ENCODE measurements around the gene FAM162A.

The FAM162A gene

DNA sequence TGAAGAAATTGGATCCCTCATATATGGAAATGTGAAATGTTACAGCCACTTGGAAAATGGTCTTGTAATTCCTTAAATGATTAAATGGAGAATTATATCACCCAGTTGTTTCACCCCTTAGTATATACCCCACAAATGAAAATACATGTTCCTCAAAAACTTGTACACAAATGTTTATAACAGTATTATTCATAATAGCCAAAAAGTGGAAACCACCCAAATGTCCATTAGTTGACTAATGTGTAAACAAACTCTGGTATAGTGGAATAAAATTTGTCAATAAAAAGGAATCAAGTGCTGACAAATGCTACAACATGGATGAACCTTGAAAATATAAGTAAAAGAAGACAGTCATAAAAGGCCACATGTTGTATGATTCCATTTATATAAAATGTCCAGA, 12.5 kb downstream of the FAM162A start:
- H3K27me3 ChIP-seq (ENCODE audit: control insufficient read depth in 2 of 2, insufficient read depth in 2 of 2, low read length in 2 of 2) = no peaks in the 10 kb centered on the region
- H3K27ac ChIP-seq (ENCODE audit: low read depth in 2 of 2, low read length in 2 of 2) = no peak overlapping the region
- H3K4me1 ChIP-seq (ENCODE audit: control insufficient read depth in 2 of 2, insufficient read depth in 2 of 2, low read length in 2 of 2) = no peaks in the 10 kb centered on the region
- H3K36me3 ChIP-seq (ENCODE audit: control insufficient read depth in 2 of 2, insufficient read depth in 2 of 2, low read length in 2 of 2) = peaks cover 0 to 11% of the 10 kb centered on the region in 2 donors
- H3K9ac ChIP-seq (ENCODE audit: low read depth in 1 of 2, low read length in 2 of 2) = no peak overlapping the region
- H3K9me3 ChIP-seq (ENCODE audit: control insufficient read depth in 2 of 2, low read length in 2 of 2) = no peaks in the 10 kb centered on the region
- H3K4me3 ChIP-seq (ENCODE audit: low read length in 2 of 2) = no peak overlapping the region

DNA sequence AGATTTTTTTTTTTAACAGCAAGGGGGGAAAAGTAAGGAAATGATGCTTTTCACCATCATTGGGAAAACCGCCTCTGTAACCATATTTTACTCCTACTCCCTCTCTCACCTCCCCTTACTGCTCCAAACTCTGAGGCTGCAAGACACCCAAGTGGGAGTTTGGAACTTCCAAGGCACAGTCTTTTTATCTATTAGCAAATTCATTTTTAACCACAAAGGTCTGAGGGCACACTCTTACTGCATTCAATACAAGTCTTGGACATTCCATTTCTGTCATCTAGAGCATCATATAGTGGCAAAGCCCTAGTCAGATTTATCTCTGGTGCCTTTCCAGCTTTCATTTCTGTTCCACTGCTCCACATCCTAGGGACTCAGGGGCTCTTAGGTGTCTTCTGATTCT, 13.2 kb downstream of the FAM162A start:
- H3K9ac ChIP-seq (ENCODE audit: low read depth in 1 of 2, low read length in 2 of 2) = no peak overlapping the region
- H3K36me3 ChIP-seq (ENCODE audit: control insufficient read depth in 2 of 2, insufficient read depth in 2 of 2, low read length in 2 of 2) = peaks cover 0 to 11% of the 10 kb centered on the region in 2 donors
- H3K4me1 ChIP-seq (ENCODE audit: control insufficient read depth in 2 of 2, insufficient read depth in 2 of 2, low read length in 2 of 2) = no peaks in the 10 kb centered on the region
- H3K9me3 ChIP-seq (ENCODE audit: control insufficient read depth in 2 of 2, low read length in 2 of 2) = no peaks in the 10 kb centered on the region
- H3K27ac ChIP-seq (ENCODE audit: low read depth in 2 of 2, low read length in 2 of 2) = no peak overlapping the region
- H3K4me3 ChIP-seq (ENCODE audit: low read length in 2 of 2) = no peak overlapping the region
- H3K27me3 ChIP-seq (ENCODE audit: control insufficient read depth in 2 of 2, insufficient read depth in 2 of 2, low read length in 2 of 2) = no peaks in the 10 kb centered on the region

DNA sequence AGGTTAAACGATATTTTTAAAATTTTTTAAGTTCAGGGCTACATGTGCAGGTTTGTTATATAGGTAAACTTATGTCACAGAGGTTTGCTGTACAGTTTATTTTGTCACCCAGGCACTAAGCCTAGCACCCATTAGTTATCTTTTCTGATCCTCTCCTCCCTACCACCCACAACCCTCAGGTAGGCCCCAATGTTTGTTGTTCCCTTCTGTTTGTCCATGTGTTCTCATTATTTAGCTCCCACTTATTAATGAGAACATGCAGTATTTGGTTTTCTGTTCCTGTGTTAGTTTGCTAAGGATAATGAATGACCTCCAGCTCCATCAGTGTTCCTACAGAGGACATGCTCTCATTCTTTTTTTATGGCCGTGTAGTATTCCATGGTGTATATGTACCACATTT, 14.9 kb downstream of the FAM162A start:
- no peak overlapping the region for H3K9ac ChIP-seq (ENCODE audit: low read depth in 1 of 2, low read length in 2 of 2)
- H3K27me3 ChIP-seq (ENCODE audit: control insufficient read depth in 2 of 2, insufficient read depth in 2 of 2, low read length in 2 of 2) = no peaks in the 10 kb centered on the region
- H3K4me1 ChIP-seq (ENCODE audit: control insufficient read depth in 2 of 2, insufficient read depth in 2 of 2, low read length in 2 of 2) = no peaks in the 10 kb centered on the region
- no peaks in the 10 kb centered on the region for H3K9me3 ChIP-seq (ENCODE audit: control insufficient read depth in 2 of 2, low read length in 2 of 2)
- H3K27ac ChIP-seq (ENCODE audit: low read depth in 2 of 2, low read length in 2 of 2) = no peak overlapping the region
- no peak overlapping the region for H3K4me3 ChIP-seq (ENCODE audit: low read length in 2 of 2)
- H3K36me3 ChIP-seq (ENCODE audit: control insufficient read depth in 2 of 2, insufficient read depth in 2 of 2, low read length in 2 of 2) = peaks cover 10 to 16% of the 10 kb centered on the region in 2 donors

DNA sequence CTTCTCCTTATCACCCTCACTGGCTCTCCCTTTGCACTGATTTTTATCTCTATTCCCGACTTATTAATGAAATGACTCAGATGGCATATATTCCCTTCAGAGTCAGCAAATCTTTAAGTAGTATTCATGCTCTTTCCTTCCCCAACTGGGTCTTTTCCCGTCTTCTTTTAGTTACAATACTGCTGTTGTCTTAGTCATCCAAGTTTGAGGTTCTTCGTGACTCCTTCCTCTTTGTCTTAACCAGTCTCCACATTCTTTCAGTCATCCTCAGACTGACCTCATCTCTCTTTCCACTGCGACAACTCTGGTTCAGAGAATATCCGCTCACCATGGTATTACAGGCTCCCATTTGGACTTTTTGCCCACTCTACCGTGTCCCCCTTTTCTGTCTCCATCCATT, 19.5 kb downstream of the FAM162A start:
- Histone ChIP-seq H3K4me3 (ENCODE audit: low read length in 2 of 2) (no peak overlapping the region), H3K9ac (ENCODE audit: low read depth in 1 of 2, low read length in 2 of 2) (no peak overlapping the region), H3K36me3 (ENCODE audit: control insufficient read depth in 2 of 2, insufficient read depth in 2 of 2, low read length in 2 of 2) (peaks cover 51 to 54% of the 10 kb centered on the region in 2 donors), H3K27ac (ENCODE audit: low read depth in 2 of 2, low read length in 2 of 2) (no peak overlapping the region), H3K4me1 (ENCODE audit: control insufficient read depth in 2 of 2, insufficient read depth in 2 of 2, low read length in 2 of 2) (no peaks in the 10 kb centered on the region), H3K27me3 (ENCODE audit: control insufficient read depth in 2 of 2, insufficient read depth in 2 of 2, low read length in 2 of 2) (no peaks in the 10 kb centered on the region), H3K9me3 (ENCODE audit: control insufficient read depth in 2 of 2, low read length in 2 of 2) (no peaks in the 10 kb centered on the region)

DNA sequence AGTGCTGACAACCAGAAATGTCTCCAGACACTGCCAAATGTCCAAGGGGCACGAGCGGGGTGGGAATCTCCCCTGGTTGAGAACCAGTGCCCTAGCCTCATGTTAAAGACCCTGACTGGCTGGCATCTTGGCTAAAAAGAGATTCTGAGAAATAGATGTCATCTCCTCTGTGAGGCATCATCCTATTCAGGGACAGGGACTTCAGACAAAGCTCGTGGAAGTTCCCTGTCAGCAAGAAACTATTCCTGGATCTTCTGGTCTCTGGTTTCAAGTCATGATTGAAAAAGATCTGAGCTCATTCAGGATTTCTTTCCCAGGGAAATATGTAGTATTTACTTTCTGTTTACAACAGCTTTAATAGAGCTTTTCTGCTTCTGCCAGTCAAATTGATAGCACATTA, 21.0 kb downstream of the FAM162A start:
- no peak overlapping the region for H3K27ac ChIP-seq (ENCODE audit: low read depth in 2 of 2, low read length in 2 of 2)
- no peaks in the 10 kb centered on the region for H3K27me3 ChIP-seq (ENCODE audit: control insufficient read depth in 2 of 2, insufficient read depth in 2 of 2, low read length in 2 of 2)
- H3K9me3 ChIP-seq (ENCODE audit: control insufficient read depth in 2 of 2, low read length in 2 of 2) = no peaks in the 10 kb centered on the region
- H3K36me3 ChIP-seq (ENCODE audit: control insufficient read depth in 2 of 2, insufficient read depth in 2 of 2, low read length in 2 of 2) = peaks cover 57 to 67% of the 10 kb centered on the region in 2 donors
- no peak overlapping the region for H3K9ac ChIP-seq (ENCODE audit: low read depth in 1 of 2, low read length in 2 of 2)
- no peaks in the 10 kb centered on the region for H3K4me1 ChIP-seq (ENCODE audit: control insufficient read depth in 2 of 2, insufficient read depth in 2 of 2, low read length in 2 of 2)
- no peak overlapping the region for H3K4me3 ChIP-seq (ENCODE audit: low read length in 2 of 2)

DNA sequence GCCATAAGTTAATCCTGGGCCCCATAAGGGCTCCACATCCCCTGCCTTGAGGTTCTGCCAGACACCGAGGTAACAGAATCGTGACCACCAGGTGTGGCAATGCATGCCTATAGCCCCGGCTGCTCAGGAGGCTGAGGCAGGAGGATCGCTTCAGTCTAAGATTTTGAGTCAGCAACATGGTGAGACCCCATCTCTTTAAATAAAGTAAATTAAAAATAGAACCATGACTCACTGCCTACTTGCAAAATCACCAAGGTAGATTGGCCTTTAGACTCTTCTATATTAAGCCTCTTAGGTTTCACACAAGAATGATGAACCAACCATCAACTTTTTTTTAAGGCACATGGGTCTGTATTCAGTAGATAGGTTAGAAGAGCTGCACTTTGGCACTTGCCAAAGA, 22.2 kb downstream of the FAM162A start:
- no peak overlapping the region for H3K9ac ChIP-seq (ENCODE audit: low read depth in 1 of 2, low read length in 2 of 2)
- H3K27me3 ChIP-seq (ENCODE audit: control insufficient read depth in 2 of 2, insufficient read depth in 2 of 2, low read length in 2 of 2) = no peaks in the 10 kb centered on the region
- H3K9me3 ChIP-seq (ENCODE audit: control insufficient read depth in 2 of 2, low read length in 2 of 2) = no peaks in the 10 kb centered on the region
- no peak overlapping the region for H3K27ac ChIP-seq (ENCODE audit: low read depth in 2 of 2, low read length in 2 of 2)
- H3K4me1 ChIP-seq (ENCODE audit: control insufficient read depth in 2 of 2, insufficient read depth in 2 of 2, low read length in 2 of 2) = no peaks in the 10 kb centered on the region
- H3K36me3 ChIP-seq (ENCODE audit: control insufficient read depth in 2 of 2, insufficient read depth in 2 of 2, low read length in 2 of 2) = peaks cover 67 to 77% of the 10 kb centered on the region in 2 donors
- H3K4me3 ChIP-seq (ENCODE audit: low read length in 2 of 2) = no peak overlapping the region

DNA sequence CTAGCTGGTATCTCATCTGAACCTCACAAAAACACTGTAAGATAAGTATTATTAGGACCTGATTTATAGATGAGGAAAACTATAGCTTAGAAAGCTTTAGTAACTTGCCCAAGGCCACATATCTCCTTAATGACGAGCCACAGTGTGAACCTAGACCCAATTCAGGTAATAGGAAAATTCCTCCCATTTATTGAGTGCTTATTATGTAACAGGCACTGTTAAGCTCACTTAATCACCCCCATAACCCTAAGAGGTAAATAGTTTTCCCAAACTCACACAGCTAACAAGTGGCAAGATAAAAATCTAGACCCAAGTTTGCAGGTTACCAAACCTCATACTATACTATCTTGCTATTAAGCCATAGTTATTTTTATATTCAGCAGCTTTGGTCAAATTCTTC, 24.0 kb downstream of the FAM162A start:
- H3K27ac ChIP-seq (ENCODE audit: low read depth in 2 of 2, low read length in 2 of 2) = no peak overlapping the region
- H3K4me1 ChIP-seq (ENCODE audit: control insufficient read depth in 2 of 2, insufficient read depth in 2 of 2, low read length in 2 of 2) = no peaks in the 10 kb centered on the region
- no peaks in the 10 kb centered on the region for H3K9me3 ChIP-seq (ENCODE audit: control insufficient read depth in 2 of 2, low read length in 2 of 2)
- H3K36me3 ChIP-seq (ENCODE audit: control insufficient read depth in 2 of 2, insufficient read depth in 2 of 2, low read length in 2 of 2) = peaks cover 65 to 83% of the 10 kb centered on the region in 2 donors
- H3K4me3 ChIP-seq (ENCODE audit: low read length in 2 of 2) = no peak overlapping the region
- no peak overlapping the region for H3K9ac ChIP-seq (ENCODE audit: low read depth in 1 of 2, low read length in 2 of 2)
- H3K27me3 ChIP-seq (ENCODE audit: control insufficient read depth in 2 of 2, insufficient read depth in 2 of 2, low read length in 2 of 2) = no peaks in the 10 kb centered on the region

DNA sequence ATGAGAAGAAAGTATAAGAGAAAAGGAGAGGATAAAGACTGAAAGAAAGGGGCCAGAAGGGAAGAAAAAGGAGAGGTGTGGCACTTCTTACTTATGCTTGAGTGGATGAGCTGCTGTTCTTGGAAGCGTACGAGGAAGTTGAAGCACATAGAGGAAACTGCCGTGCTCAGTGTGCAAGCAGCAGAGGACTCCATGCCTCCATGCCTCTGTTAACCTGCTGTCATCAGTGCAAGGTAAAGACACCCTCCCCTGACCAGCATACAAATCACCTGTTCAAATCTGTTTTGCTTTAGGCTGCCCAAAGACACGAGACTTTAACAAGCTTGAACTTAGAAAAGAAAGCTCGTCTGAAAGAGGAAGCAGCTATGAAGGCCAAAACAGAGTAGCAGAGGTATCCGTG, 25.5 kb downstream of the FAM162A start:
- Histone ChIP-seq H3K4me3 (ENCODE audit: low read length in 2 of 2) (no peak overlapping the region), H3K9me3 (ENCODE audit: control insufficient read depth in 2 of 2, low read length in 2 of 2) (no peaks in the 10 kb centered on the region), H3K4me1 (ENCODE audit: control insufficient read depth in 2 of 2, insufficient read depth in 2 of 2, low read length in 2 of 2) (peaks cover 1 to 2% of the 10 kb centered on the region in 2 donors), H3K36me3 (ENCODE audit: control insufficient read depth in 2 of 2, insufficient read depth in 2 of 2, low read length in 2 of 2) (peaks cover 59 to 69% of the 10 kb centered on the region in 2 donors), H3K9ac (ENCODE audit: low read depth in 1 of 2, low read length in 2 of 2) (no peak overlapping the region), H3K27ac (ENCODE audit: low read depth in 2 of 2, low read length in 2 of 2) (no peak overlapping the region), H3K27me3 (ENCODE audit: control insufficient read depth in 2 of 2, insufficient read depth in 2 of 2, low read length in 2 of 2) (no peaks in the 10 kb centered on the region)

DNA sequence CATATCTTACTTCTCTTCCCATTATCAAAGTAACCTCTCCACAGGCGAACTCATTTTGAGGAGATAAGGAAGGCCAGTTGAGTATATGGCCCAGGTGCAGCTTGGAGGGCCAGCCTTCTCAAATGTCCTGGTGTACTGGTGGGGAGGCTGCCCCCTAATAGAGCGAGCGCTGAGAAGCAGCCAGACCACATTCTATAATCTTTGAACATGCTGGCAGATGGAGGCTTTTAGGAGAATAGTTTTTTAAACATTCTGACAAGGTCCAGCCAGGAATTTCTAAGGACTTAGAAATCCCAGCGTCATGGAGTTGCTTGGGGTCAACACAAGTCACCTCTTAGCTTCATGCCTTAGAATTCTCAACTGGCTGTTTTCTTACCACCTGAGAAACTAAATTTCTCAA, 26.1 kb downstream of the FAM162A start:
- peaks cover 54 to 64% of the 10 kb centered on the region in 2 donors for H3K36me3 ChIP-seq (ENCODE audit: control insufficient read depth in 2 of 2, insufficient read depth in 2 of 2, low read length in 2 of 2)
- peaks cover 8% of the 10 kb centered on the region in 2 donors for H3K4me1 ChIP-seq (ENCODE audit: control insufficient read depth in 2 of 2, insufficient read depth in 2 of 2, low read length in 2 of 2)
- H3K9me3 ChIP-seq (ENCODE audit: control insufficient read depth in 2 of 2, low read length in 2 of 2) = no peaks in the 10 kb centered on the region
- H3K9ac ChIP-seq (ENCODE audit: low read depth in 1 of 2, low read length in 2 of 2) = no peak overlapping the region
- H3K4me3 ChIP-seq (ENCODE audit: low read length in 2 of 2) = no peak overlapping the region
- no peaks in the 10 kb centered on the region for H3K27me3 ChIP-seq (ENCODE audit: control insufficient read depth in 2 of 2, insufficient read depth in 2 of 2, low read length in 2 of 2)
- no peak overlapping the region for H3K27ac ChIP-seq (ENCODE audit: low read depth in 2 of 2, low read length in 2 of 2)

DNA sequence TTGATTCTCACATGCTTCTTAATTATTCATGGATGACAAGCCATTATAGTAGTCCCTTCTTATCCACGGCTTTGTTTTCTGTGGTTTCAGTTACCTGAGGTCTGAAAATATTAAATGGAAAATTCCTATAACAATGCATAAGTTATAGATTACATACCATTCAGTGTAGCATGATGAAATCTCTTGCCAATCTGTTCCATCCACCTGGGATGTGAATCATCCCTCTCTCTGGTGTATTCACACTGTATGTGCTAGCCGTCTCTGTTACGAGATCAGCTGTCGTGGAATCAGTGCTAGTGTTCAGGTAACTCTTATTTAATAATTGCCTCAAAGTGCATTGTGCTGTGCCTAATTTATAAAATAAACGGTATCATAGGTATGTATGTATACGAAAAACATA, 26.7 kb downstream of the FAM162A start:
- peaks cover 11 to 12% of the 10 kb centered on the region in 2 donors for H3K4me1 ChIP-seq (ENCODE audit: control insufficient read depth in 2 of 2, insufficient read depth in 2 of 2, low read length in 2 of 2)
- H3K9me3 ChIP-seq (ENCODE audit: control insufficient read depth in 2 of 2, low read length in 2 of 2) = no peaks in the 10 kb centered on the region
- H3K36me3 ChIP-seq (ENCODE audit: control insufficient read depth in 2 of 2, insufficient read depth in 2 of 2, low read length in 2 of 2) = peaks cover 49 to 59% of the 10 kb centered on the region in 2 donors

DNA sequence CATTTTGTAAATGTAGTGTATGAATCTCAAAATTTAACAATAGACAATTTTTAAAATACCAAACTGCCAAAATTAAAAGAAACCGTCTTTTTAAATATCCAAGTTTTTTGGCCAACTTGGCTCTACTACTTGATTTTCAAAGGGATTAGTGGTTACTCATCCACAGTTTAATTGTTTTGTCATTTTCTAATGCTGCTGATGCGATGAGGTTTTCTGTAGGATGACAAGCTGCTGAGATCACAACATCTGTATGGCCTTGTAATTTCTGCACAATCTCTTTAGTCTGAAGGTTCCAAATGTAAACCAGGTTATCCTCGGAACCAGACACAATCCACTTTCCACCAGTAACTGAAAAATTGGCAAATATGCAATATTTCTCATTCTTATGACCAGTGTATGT, 30.4 kb downstream of the FAM162A start:
- Histone ChIP-seq H3K9me3 (ENCODE audit: control insufficient read depth in 2 of 2, low read length in 2 of 2) (no peaks in the 10 kb centered on the region), H3K27ac (ENCODE audit: low read depth in 2 of 2, low read length in 2 of 2) (no peak overlapping the region), H3K9ac (ENCODE audit: low read depth in 1 of 2, low read length in 2 of 2) (no peak overlapping the region), H3K4me1 (ENCODE audit: control insufficient read depth in 2 of 2, insufficient read depth in 2 of 2, low read length in 2 of 2) (peaks cover 11 to 16% of the 10 kb centered on the region in 2 donors), H3K4me3 (ENCODE audit: low read length in 2 of 2) (no peak overlapping the region), H3K36me3 (ENCODE audit: control insufficient read depth in 2 of 2, insufficient read depth in 2 of 2, low read length in 2 of 2) (peaks cover 23 to 26% of the 10 kb centered on the region in 2 donors), H3K27me3 (ENCODE audit: control insufficient read depth in 2 of 2, insufficient read depth in 2 of 2, low read length in 2 of 2) (no peaks in the 10 kb centered on the region)

More for the DNA sequence above, 26.7 kb downstream of the FAM162A start:
- Histone ChIP-seq H3K4me3 (ENCODE audit: low read length in 2 of 2) (no peak overlapping the region), H3K27me3 (ENCODE audit: control insufficient read depth in 2 of 2, insufficient read depth in 2 of 2, low read length in 2 of 2) (no peaks in the 10 kb centered on the region), H3K9ac (ENCODE audit: low read depth in 1 of 2, low read length in 2 of 2) (no peak overlapping the region), H3K27ac (ENCODE audit: low read depth in 2 of 2, low read length in 2 of 2) (no peak overlapping the region)
